ENCODE results near the gene SNAPC4.
"Not testable (repeated sequence)": the region's sequence is repeated elsewhere in the genome, so short reads cannot be mapped to it uniquely, and the experiment has no call there.

Gene SNAPC4

DNA sequence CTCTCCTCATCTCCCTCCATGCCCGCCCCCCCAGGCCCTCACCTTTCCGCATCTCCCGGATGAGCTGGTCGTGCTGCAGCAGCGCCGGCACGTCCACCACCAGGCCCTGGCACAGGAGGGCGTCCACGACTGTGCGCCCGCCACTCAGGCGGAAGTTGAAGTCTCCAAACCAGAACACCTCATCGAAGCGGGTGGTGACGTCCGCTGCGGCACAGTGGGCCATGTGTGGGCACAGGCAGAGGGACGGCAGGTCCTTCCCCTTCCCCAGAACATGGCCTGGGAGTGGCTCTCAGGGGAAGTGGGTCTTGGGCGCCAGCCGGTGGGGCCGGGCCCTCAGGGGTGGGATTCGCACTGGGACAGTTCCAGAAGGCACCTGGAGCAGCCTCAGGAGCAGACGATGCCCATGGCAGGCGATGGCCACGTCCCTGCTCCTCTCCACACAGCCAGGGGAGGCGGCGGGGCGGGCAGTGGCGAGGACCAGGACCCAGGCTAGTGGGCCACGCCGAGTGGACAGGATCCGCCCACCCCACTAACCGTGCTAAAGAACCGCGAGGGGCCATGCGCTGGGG is 31.9 kb upstream of the SNAPC4 start:
- DNase-seq = no peak

DNA sequence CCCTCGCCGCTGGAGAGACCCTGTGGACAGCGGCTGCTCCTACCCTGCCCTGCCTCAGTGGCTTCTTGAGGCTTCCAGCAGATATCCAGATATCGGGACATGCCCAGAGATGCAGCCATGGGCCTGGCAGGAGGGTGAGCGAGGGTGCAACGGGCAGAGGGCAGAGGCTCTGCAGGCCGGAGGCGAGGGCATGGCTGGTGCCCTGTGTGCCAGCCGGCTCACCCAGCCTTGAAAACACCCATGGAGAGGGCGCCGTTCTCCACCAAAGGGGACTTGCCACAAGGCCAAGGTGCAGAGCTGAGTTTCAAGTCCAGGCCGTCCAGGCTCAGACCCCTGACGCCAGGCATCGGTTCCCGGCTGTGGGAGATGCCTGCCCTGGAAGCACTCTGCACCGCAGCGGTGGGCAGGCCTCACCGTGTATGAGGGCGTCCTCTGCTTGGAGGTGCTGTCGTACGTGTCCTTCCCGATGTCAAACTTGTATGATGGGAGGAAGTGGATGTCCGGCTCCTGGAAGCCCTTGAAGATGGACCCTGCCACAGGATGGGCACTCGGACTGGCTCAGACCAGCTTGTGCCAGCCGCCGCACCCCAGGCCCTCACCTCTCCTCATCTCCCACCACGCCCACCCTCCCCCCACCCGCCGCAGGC is 30.7 kb upstream of the SNAPC4 start:
- no peak for DNase-seq

DNA sequence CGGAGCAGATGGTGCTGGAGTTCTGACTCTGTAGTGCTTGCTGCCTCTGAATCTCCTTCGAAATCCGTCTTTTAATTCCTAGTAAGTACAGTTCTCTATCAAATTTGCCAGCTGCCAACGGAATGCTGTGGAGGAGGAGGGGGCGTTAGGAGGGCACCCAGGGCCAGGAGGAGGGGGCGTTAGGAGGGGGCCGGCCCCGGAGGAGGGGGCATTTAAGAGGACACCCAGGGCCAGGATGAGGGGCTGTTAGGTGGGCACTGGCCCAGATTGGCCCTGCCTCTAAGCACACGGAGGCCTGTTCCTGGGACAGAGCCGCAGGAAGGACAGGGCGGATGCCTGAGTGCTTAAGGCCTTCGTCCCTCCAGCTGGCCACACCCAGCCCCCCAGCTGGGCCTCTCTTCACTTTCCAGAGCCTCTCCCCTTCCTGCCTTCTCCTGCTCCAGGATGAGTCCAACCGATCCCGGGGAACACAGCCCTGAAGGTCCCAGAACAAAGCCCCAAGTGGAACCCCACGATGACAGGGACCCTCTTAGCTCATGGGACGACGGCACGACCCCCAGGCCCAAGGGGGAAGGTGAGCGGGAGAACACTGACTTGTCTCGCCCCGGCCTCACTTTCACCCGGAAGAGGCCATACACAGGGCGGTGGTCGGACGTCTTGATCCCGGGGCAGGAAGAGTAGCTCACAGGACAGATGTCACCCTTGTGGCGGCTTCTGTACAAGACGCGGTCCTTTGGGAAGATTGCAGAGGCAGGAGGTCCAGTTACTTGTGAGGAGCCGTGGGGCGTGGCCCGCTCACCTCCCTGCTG is 29.9 kb upstream of the SNAPC4 start:
- no peak for DNase-seq

DNA sequence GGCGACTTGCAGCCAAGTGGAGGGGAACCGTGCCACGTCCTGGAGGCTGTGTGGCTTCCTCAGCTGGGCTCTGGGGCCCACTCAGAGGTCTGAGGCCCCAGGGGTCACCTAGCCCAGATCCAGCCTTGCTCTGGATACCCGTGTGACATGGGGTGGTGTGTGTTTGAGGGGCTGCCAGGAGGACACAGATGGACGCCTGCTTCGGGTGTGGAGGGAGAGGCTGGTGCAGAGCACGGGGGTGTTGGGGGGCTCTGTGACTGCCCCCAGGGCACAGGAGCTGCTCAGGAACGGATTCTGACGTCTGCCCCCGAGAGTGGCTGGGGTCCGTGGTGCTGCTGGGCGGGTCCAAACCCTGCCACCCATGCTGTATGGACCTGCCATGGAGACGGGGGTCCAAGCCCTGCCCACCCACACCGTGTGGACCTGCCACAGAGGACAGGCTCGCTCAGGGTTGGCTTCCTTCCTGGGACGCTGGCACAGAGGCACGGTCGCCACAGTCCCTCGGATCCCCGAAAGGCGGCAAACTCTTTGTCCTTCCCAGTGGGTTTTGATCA is 29.2 kb upstream of the SNAPC4 start:
- no peak for DNase-seq

DNA sequence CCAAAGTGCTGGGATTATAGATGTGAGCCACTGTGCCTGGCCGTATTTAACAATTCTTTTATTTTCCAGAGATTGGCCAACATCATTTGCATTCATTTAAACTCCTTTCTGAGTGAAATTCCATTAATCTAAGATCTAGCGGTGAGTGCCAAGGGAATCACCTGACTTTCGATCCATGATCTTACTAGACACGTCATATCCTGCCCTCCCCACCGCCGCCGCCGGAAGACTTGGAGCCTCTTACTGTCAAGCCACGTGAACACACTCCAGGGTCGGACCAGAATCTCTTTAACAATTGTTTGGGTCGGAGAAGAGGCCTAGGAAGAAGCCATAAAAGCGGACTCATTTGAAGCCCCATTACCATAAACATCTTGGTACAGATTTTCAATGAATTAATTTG is 26.8 kb upstream of the SNAPC4 start:
- no peak for DNase-seq

DNA sequence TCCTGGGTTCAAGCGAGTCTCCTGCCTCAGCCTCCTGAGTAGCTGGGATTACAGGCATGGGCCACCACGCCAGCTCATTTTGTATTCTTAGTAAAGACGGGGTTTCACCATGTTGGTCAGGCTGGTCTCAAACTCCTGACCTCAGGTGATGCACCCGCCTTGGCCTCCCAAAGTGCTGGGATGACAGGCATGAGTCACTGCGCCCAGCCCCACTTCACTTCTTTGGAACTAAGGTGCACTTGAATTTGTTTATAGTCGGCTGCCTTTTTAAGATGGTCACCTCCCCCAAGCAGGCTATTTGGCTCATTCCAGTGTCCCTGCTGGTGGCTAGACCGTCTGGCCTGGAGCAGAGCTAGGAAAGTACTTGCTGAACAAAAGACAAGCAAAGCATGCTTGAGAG is 25.4 kb upstream of the SNAPC4 start:
- not testable (repeated sequence) for DNase-seq

DNA sequence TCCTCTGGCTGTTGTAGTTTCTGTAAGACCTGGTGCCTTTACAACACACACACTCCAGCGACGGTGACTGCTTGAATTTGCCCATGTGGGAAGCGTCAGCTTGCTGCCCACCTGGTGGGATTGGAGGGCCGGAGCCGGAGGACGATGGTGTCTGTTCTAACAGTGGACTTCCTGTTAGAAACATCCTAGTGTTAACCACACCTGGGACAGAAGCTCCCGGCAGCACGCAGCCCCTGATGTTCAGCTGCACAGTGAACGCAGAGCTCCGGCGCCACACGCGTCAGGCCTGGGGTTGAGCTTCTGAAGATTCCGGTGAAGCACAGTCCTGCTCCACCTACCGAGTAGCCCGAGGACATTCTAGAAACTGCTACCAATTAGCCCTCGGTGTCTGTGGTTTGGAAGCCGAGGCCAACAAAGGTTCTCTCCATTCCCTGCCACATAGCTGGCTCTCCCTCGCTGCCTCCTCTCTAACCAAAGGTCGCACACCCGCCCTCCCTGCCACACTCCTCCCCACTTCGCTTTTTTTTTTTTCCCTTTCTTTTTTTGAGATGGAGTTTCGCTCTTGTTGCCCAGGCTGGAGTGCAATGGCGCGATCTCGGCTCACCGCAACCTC is 24.9 kb upstream of the SNAPC4 start:
- no peak for DNase-seq

DNA sequence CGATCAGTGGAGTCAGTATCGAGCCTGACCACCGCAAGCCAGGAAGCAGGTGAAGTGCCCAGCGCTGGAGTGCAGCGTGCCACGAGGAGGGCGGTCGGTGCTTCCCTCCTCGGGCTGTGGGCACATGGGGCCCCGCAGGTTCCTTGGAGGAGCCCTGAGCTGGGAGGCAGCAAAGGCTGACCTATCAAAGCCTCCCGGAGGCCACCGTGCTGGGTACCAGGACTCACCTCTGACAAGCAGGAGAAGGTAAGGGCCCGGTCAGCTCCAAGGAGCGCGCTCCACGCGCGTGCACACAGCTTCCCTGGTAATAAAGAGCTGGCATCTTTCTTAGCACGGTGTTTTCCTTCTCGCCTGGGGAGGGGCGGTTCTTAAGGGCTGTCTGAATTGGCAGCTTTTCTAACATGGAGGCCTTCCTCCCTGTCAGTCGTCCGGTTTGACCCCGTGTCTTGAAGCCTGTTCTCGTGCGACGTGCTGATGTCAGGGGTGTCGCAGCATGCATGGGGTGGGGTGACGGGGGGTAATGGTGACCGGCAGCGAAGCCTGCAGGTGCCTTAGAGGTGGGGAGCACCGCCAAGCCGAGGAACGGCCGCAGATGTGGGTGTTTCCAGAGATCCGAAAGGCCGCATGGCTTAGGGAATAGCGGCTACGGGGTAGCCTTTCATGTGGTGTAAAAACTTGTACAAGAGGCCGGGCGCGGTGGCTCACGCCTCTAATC is 23.6 kb upstream of the SNAPC4 start:
- no peak for DNase-seq

DNA sequence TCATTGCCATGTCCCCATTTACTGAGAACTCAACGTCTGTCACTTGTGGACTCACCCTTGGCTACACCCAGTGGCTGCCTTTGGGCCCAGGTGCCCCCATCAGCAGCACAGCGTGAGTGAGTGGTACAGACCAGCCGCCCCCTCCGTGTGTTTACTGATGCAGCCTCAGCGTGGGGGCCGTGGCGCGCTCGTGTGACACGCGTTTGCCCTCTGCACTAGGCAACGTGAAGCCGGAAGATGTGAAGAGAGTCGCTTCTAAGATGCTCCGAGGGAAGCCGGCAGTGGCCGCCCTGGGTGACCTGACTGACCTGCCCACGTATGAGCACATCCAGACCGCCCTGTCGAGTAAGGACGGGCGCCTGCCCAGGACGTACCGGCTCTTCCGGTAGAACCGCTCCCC is 22.9 kb upstream of the SNAPC4 start:
- DNase-seq = no peak

DNA sequence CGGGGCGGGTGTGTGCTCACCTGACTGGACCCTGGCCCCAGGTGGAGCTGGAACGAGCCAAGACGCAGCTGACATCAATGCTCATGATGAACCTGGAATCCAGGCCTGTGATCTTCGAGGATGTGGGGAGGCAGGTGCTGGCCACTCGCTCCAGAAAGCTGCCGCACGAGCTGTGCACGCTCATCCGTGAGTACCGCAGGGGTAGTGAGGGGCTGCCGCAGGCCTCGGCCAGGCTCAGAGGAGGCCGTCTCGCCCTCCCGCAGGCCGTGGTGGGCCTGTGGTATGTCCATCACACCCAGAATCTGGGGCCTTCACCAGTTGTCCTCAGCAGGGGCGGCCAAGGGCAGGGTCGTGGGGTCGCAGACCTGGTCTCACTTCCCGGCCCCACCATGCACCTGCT is 21.8 kb upstream of the SNAPC4 start:
- DNase-seq = no peak

DNA sequence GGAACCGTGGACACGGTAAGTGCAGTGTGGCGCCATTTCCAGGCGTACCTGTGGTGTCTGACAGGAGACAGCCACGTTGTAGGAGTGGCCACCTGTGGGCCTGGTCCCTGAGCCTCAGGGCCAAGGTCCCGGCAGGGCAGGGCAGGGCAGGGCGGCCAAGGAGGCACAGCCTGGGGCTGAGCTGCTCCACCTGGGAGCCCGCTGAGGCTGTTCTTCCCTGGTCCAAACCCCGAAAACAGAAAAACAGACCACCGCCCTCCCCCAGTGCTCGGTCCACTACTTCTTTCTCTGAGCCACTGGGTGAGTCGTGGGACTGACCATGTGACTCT is 19.1 kb upstream of the SNAPC4 start:
- DNase-seq = no peak

DNA sequence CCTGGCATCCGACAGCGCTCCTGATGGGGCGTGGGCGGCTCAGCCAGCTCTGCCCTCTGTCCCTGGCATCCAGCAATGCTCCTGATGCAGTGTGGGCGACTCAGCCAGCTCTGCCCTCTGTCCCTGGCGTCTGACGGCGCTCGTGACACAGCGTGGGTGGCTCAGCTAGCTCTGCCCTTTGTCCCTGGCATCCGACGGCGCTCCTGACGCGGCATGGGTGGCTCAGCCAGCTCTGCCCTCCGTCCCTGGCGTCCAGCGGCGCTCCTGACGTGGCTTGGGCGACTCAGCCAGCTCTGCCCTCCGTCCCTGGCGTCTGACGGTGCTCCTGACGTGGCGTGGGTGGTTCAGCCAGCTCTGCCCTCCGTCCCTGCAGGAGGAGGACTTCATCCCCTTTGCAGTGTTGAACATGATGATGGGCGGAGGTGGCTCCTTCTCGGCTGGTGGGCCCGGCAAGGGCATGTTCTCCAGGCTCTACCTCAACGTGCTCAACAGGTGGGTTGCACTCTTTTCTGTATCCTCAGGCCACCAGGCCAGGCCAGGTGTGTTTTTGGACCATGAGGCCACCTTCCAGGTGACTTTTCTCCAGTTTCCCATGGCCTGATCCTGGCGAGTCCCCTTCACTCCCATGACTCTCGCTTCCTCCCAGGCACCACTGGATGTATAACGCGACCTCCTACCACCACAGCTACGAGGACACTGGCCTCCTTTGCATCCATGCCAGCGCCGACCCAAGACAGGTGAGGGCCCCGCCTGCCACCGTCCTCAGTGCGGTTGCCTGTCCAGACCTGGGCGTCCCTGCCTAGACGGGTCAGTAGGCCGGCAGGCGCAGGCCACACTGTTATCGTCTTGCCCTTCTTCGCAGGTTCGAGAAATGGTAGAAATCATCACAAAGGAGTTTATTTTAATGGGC is 18.5 kb upstream of the SNAPC4 start:
- DNase-seq = no peak

DNA sequence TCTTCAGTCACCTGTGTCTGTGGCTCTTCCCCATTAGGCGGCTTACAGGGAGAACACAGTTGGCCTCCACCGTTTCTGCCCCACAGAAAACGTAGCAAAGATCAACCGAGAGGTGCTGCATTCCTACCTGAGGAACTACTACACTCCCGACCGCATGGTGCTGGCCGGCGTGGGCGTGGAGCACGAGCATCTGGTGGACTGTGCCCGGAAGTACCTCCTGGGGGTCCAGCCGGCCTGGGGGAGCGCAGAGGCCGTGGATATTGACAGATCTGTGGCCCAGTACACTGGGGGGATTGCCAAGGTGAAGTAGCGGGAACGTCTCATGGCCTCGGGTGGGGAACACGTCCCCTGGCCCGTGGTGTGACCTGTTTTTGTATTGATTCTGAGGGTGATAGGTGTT is 16.9 kb upstream of the SNAPC4 start:
- no peak for DNase-seq

DNA sequence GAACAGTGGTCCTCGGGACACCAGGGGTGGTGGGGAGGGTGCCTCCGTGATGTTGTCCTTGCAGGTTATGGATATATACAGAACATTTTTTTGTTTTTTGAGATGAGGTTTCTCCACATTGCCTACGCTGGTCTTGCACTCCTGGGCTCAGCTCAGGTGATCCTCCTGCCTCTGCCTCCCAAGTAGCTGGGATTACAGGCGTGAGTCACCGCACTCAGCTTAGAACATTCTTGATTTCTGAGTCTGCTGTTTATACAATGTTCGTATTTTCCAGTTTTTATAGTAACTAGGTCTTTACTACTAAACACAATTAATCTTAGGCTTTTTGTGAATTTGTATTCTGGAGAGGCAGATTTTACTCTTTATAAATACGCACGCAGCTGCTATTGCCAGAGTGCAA is 16.5 kb upstream of the SNAPC4 start:
- no peak for DNase-seq

DNA sequence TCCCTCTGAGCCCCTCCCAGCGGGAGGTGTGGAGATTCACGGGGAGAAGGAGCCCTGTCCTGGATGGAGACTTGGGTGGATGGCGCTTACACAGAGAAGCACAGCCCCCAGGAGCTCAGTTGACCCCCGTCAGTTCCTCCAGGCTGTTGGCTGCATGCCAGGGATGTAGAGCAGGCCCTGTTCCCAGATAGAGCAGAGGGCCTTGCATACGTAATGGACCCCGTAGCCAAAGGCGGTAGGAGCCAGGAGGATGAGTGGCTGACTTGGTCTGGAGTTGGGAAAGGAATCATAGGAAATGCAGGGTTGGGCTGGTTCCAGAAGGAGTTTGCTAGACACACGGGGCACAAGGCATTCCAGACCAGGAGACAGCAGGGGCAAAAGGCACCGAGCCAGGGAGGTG is 13.0 kb upstream of the SNAPC4 start:
- no peak for DNase-seq

DNA sequence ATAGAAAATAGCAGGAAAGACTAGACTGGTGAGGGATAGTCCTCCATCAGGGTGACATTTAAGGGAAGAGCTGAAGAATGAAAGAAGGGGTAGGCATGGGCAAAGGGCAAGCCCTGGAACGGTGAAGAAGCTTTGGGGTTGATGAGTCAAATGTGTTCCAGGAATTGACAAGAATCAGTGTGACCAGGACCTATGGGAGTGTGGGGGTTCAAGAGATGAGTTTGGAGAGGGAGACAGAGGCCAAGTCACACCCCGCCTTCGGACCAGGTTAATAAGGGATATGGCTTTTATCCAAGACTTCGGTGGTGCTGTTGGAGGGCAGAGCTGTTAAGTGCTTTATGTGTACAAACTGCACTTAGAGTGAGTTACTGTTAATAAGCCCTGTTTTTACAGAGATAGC is 11.4 kb upstream of the SNAPC4 start:
- DNase-seq = no peak

DNA sequence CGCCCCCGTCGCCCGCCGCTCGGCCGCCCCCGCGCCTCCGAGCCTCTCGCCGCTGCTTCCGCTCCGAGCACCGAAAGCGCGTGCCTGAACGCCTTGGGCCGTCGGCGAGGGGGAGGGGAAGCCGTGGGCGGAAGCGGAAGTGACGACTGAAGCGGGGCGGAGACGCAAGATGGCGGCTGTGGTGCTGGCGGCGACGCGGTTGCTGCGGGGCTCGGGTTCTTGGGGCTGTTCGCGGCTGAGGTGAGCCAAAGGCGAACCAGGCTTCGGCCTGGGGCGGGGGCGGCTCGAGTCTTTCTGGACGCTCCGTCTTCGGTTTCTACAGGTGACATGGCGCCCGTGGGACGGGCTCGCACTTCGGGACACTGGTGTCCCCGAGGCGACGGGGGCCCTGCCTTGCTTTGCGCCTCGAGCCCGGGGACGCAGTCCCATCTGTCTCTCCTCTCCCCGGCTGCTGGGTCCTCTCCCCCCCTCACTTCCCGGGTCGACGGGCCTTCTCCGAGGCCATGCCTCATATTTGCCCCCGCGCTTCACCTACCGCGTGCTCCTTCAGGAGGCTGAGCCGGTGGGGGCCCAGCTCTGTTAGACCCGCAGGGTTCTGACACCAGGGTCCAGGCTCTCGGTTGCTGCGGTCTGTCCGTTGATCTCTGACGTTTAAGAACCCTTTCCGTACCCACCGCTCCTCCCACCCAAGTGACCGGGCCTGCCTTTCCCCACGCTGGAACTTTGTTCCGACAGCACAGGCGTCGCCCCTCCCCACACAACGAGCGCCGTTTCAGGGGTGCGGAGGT is 10.7 kb upstream of the SNAPC4 start, which contains the start of the genes ENTR1 and PMPCA:
ENTR1 (minus strand) TSS at position 115 of the 788 bp plus-strand sequence. CDS start 217 bp downstream, outside the sequence.
PMPCA (plus strand) TSS at position 159 of the 788 bp plus-strand sequence; CDS start at position 170, 11 bp downstream.
- peak; percentile 95 for DNase-seq

DNA sequence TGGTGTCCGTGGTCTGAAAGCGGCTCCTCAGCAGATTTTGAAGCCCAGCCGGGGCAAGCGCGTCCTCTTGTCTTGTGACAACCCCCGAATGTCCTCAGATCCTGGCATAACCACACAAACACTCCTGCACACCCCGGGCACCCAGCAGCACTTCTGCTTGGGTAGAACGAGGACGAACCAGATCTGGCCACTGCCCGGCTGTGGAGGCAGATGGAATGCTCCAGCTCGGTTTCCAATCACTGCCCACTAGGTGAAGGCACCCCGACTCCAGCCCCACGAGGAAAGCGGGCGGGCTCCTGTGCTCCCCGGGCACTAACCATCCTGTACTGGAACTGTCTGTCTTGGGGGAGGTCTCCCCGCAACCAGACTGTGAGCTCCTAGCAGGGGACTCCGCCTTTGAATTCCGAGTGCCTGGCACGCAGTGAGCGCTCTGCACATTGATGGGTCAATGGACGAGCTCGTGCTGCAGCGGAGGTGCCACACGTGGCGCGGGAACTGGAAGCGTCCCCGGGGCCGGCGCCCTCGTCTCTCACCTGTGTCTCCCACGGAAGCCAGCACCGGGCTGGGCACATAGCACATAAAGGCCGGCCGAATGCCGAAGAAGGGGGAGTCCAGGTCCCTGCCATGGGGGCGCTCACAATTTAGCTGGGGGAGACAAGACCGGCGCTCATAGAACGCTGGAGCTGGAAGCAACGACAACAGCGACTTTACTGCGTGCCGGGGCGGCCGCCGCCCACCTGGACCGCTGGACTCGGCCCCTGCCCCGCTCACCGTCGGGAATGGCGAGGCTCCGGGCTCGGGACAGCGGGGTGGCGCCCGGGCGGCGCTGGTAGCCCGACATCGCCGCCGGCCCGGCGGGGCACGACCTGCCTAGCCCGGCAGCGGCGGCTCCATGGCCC is 9.8 kb upstream of the SNAPC4 start:
- DNase-seq = peak; percentile 45

DNA sequence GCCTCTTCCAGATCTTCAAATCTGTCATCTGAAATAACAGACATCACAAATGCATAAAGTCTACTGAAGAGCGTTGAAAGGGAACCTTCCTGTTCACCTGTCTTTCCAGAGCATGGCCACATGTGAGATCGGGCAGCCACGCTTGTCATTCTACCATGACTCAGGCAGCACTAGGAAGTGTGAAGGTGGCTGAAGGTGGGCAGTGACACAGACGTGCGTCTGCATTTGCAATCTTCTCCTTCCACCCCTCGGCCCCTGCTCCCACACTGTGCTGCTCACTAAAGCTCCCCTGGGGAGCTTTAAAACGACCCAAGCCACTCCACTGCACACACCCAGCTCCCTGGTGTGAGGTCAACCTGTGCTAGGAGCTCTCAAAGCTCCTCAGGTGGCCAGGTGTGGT is 7.9 kb upstream of the SNAPC4 start:
- no peak for DNase-seq

DNA sequence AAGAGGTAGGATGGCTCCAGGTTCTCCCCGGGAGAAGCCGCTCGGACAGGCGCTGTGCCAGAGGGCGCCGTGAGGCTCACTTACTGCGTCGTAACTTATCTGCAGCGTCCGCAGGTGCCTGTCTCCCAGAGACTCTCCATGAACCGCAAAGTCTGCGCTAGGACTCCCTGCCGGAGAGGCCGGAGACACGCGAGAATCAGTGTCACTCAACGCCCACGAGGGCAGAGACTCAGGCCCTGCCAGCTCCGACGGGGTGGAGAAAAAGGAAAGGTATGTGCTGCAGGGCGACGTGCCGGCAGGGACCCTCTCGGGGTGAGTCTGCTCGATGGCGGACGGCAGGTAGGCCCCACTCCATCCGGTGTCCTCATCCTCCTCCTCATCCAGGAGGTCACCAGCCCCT is 7.1 kb upstream of the SNAPC4 start:
- not testable (repeated sequence) for DNase-seq

Measured in femur (tissue), 1 donor.